ENCODE data around the gene TMEM54. TPM values are rescaled to one million over a fixed set of nuclear protein-coding genes. Genes with fewer than 3 reads are reported as not detected.

Gene TMEM54
- total RNA-seq, 1 donor from 2014 or later: 8.0 TPM

- H3K9me3 Mint-ChIP-seq (ENCODE audit: unreplicated experiment): peaks cover 5% of the 10 kb centered on the region
- FAIRE-seq (no peak), DNase-seq (ENCODE audit: low read depth) (no peak)
- Histone ChIP-seq H3K4me3 (ENCODE audit: insufficient read depth, low read depth, low read length) (no peak overlapping the region), H3K36me3 (ENCODE audit: insufficient read depth, low read length) (no peaks in the 10 kb centered on the region), H3K9me3 (ENCODE audit: insufficient read depth, low read depth, low read length) (no peaks in the 10 kb centered on the region), H3K4me2 (ENCODE audit: low read length) (no peak overlapping the region), H4K20me1 (ENCODE audit: insufficient read depth, low read length) (no peaks in the 10 kb centered on the region), H3K9ac (ENCODE audit: low read length) (no peak overlapping the region), H3K4me1 (ENCODE audit: insufficient read depth, low read length) (no peaks in the 10 kb centered on the region), H2AFZ (ENCODE audit: low read depth, low read length) (no peak overlapping the region), H3K79me2 (ENCODE audit: insufficient read depth, low read length) (no peaks in the 10 kb centered on the region), H3K27ac (ENCODE audit: low read depth, low read length) (no peak overlapping the region), H3K27me3 (ENCODE audit: insufficient read depth, low read length) (peaks cover 28% of the 10 kb centered on the region)
- H3K4me3 Mint-ChIP-seq (ENCODE audit: unreplicated experiment): no peak overlapping the region
- no peak overlapping the region for H3K27ac Mint-ChIP-seq (ENCODE audit: unreplicated experiment)
- H3K36me3 Mint-ChIP-seq (ENCODE audit: low read depth, unreplicated experiment): no peaks in the 10 kb centered on the region
- TF ChIP-seq EZH2 (IDR thresholded peaks at IDR 0.05; ENCODE audit: insufficient read depth, low read length): no peak
- TF ChIP-seq, protein P1, sequence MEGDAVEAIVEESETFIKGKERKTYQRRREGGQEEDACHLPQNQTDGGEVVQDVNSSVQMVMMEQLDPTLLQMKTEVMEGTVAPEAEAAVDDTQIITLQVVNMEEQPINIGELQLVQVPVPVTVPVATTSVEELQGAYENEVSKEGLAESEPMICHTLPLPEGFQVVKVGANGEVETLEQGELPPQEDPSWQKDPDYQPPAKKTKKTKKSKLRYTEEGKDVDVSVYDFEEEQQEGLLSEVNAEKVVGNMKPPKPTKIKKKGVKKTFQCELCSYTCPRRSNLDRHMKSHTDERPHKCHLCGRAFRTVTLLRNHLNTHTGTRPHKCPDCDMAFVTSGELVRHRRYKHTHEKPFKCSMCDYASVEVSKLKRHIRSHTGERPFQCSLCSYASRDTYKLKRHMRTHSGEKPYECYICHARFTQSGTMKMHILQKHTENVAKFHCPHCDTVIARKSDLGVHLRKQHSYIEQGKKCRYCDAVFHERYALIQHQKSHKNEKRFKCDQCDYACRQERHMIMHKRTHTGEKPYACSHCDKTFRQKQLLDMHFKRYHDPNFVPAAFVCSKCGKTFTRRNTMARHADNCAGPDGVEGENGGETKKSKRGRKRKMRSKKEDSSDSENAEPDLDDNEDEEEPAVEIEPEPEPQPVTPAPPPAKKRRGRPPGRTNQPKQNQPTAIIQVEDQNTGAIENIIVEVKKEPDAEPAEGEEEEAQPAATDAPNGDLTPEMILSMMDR (IDR thresholded peaks at IDR 0.05; ENCODE audit: insufficient read depth, low read depth, low read length): no peak
- H3K27me3 Mint-ChIP-seq (ENCODE audit: low read depth, unreplicated experiment): peaks cover 39% of the 10 kb centered on the region
- H3K4me1 Mint-ChIP-seq (ENCODE audit: low read depth, unreplicated experiment): peaks cover 2% of the 10 kb centered on the region
These were observed 19.0 kb downstream of the TMEM54 start for GRCh38 chr1:32881871-32882850.

- Mint-ChIP-seq H3K36me3 (ENCODE audit: low read depth, unreplicated experiment) (no peaks in the 10 kb centered on the region), H3K27me3 (ENCODE audit: low read depth, unreplicated experiment) (peaks cover 41% of the 10 kb centered on the region), H3K9me3 (ENCODE audit: unreplicated experiment) (peaks cover 5% of the 10 kb centered on the region), H3K4me1 (ENCODE audit: low read depth, unreplicated experiment) (peaks cover 2% of the 10 kb centered on the region), H3K27ac (ENCODE audit: unreplicated experiment) (no peak overlapping the region), H3K4me3 (ENCODE audit: unreplicated experiment) (no peak overlapping the region)
- Histone ChIP-seq H3K4me2 (ENCODE audit: low read length) (no peak overlapping the region), H4K20me1 (ENCODE audit: insufficient read depth, low read length) (no peaks in the 10 kb centered on the region), H3K9ac (ENCODE audit: low read length) (no peak overlapping the region), H3K27me3 (ENCODE audit: insufficient read depth, low read length) (peaks cover 25% of the 10 kb centered on the region), H3K4me1 (ENCODE audit: insufficient read depth, low read length) (no peaks in the 10 kb centered on the region), H3K36me3 (ENCODE audit: insufficient read depth, low read length) (no peaks in the 10 kb centered on the region), H3K27ac (ENCODE audit: low read depth, low read length) (no peak overlapping the region), H3K79me2 (ENCODE audit: insufficient read depth, low read length) (no peaks in the 10 kb centered on the region), H3K4me3 (ENCODE audit: insufficient read depth, low read depth, low read length) (no peak overlapping the region), H2AFZ (ENCODE audit: low read depth, low read length) (no peak overlapping the region), H3K9me3 (ENCODE audit: insufficient read depth, low read depth, low read length) (no peaks in the 10 kb centered on the region)
- no peak for TF ChIP-seq EZH2 (IDR thresholded peaks at IDR 0.05; ENCODE audit: insufficient read depth, low read length)
- TF ChIP-seq, protein P1 (IDR thresholded peaks at IDR 0.05; ENCODE audit: insufficient read depth, low read depth, low read length): no peak
- no peak for DNase-seq (ENCODE audit: low read depth)
- FAIRE-seq: no peak
These were observed 19.9 kb downstream of the TMEM54 start for GRCh38 chr1:32881291-32881690.

DNA sequence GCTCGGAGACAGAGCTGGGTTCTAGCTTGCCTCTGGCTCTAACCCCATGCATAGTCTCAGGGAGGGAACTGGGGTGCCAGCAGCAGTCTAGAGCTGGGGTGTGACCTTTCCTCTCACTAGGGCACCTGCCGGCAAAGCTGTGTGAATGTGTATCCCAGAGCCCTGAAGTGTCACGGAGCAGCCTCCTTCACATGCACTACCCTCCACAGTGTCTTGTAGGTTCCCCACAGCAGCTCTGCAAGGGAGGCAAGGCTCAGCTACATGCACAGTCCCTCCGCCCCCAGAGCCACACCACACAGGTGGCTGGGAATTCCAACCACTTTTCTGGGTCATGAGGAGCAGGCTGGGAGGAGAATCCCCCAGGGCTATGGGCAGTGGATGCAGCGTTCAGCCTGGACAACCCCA, 22.6 kb downstream of the TMEM54 start:
- H3K4me3 Mint-ChIP-seq (ENCODE audit: unreplicated experiment): no peak overlapping the region
- Histone ChIP-seq H3K9ac (ENCODE audit: low read length) (no peak overlapping the region), H3K27me3 (ENCODE audit: insufficient read depth, low read length) (peaks cover 15% of the 10 kb centered on the region), H3K27ac (ENCODE audit: low read depth, low read length) (no peak overlapping the region), H3K9me3 (ENCODE audit: insufficient read depth, low read depth, low read length) (no peaks in the 10 kb centered on the region), H3K79me2 (ENCODE audit: insufficient read depth, low read length) (no peaks in the 10 kb centered on the region), H4K20me1 (ENCODE audit: insufficient read depth, low read length) (no peaks in the 10 kb centered on the region), H3K4me1 (ENCODE audit: insufficient read depth, low read length) (no peaks in the 10 kb centered on the region), H3K4me2 (ENCODE audit: low read length) (no peak overlapping the region), H2AFZ (ENCODE audit: low read depth, low read length) (no peak overlapping the region), H3K4me3 (ENCODE audit: insufficient read depth, low read depth, low read length) (no peak overlapping the region), H3K36me3 (ENCODE audit: insufficient read depth, low read length) (no peaks in the 10 kb centered on the region)
- peaks cover 1% of the 10 kb centered on the region for H3K4me1 Mint-ChIP-seq (ENCODE audit: low read depth, unreplicated experiment)
- no peak for TF ChIP-seq EZH2 (IDR thresholded peaks at IDR 0.05; ENCODE audit: insufficient read depth, low read length)
- TF ChIP-seq, protein P1 (IDR thresholded peaks at IDR 0.05; ENCODE audit: insufficient read depth, low read depth, low read length): no peak
- H3K27me3 Mint-ChIP-seq (ENCODE audit: low read depth, unreplicated experiment): peaks cover 47% of the 10 kb centered on the region
- H3K27ac Mint-ChIP-seq (ENCODE audit: unreplicated experiment): no peak overlapping the region
- no peak for FAIRE-seq
- peaks cover 3% of the 10 kb centered on the region for H3K9me3 Mint-ChIP-seq (ENCODE audit: unreplicated experiment)
- DNase-seq (ENCODE audit: low read depth): no peak
- no peaks in the 10 kb centered on the region for H3K36me3 Mint-ChIP-seq (ENCODE audit: low read depth, unreplicated experiment)
